NCI-H460 (cell line): ENCODE measurements around the gene NELL2. TPM values are rescaled to one million over a fixed set of nuclear protein-coding genes. Genes with fewer than 3 reads are reported as not detected.
"Not testable (repeated sequence)": the region's sequence is repeated elsewhere in the genome, so short reads cannot be mapped to it uniquely, and the experiment has no call there.

Experiments
- DNase-seq: peaks from one replicate; pipeline ENCODE4 v3.0.0-alpha.2; 2016; ENCODE audit warnings: low read depth; ENCODE audit errors: extremely low read depth
- polyA plus RNA-seq: library from polyadenylated mRNA; depleted of rRNA; stranded (reverse); fragments of >200 nt; gene quantifications from 2 replicates; pipeline ENCODE4 v1.2.3, GENCODE V29; 2014; cell fraction: nucleus; rRNA removed
- total RNA-seq: library from RNA; depleted of rRNA; stranded (reverse); fragments of >200 nt; shearing (Covaris generic); gene quantifications from 2 replicates; pipeline ENCODE4 v1.2.3, GENCODE V29; 2014; rRNA removed

NELL2 gene
- total RNA-seq, result 0.15 and 0.40 TPM in 2 replicates
- 0.29 TPM in 1 of 2 replicates, not detected in the other for polyA plus RNA-seq

- DNase-seq, result peak; percentile 38
Observed at GRCh38 chr12:44875954-44876543, at the start of gene NELL2. Gene NELL2 (minus strand): TSS chr12:44876315. CDS start chr12:44875869, 446 bp downstream.

- DNase-seq, result no peak
Observed at GRCh38 chr12:44921736-44922135, 45.6 kb upstream of the NELL2 start.

- DNase-seq, result no peak
Observed at GRCh38 chr12:44917141-44917540, 41.0 kb upstream of the NELL2 start.

GRCh38 chr12:44915958-44916357, 39.8 kb upstream of the NELL2 start:
- no peak for DNase-seq

- DNase-seq, result no peak
Observed at GRCh38 chr12:44904321-44904720, 28.2 kb upstream of the NELL2 start.

- DNase-seq, result not testable (repeated sequence)
Observed at GRCh38 chr12:44898108-44898507, 22.0 kb upstream of the NELL2 start.

GRCh38 chr12:44889926-44890325, 13.8 kb upstream of the NELL2 start:
- no peak for DNase-seq

- no peak for DNase-seq
Observed at GRCh38 chr12:44889162-44889561, 13.0 kb upstream of the NELL2 start.

- no peak for DNase-seq
Observed at GRCh38 chr12:44885902-44886301, 9.8 kb upstream of the NELL2 start.

GRCh38 chr12:44881197-44881596, 5.1 kb upstream of the NELL2 start:
- no peak for DNase-seq

- no peak for DNase-seq
Observed at GRCh38 chr12:44876544-44877410, 662 bp upstream of the NELL2 start.

GRCh38 chr12:44875417-44875953, 630 bp downstream of the NELL2 start:
- no peak for DNase-seq

- no peak for DNase-seq
Observed at GRCh38 chr12:44874981-44875416, 1.1 kb downstream of the NELL2 start.

- no peak for DNase-seq
Observed at GRCh38 chr12:44873898-44874297, 2.2 kb downstream of the NELL2 start.

- no peak for DNase-seq
Observed at GRCh38 chr12:44869503-44869902, 6.6 kb downstream of the NELL2 start.

GRCh38 chr12:44863867-44864266, 12.2 kb downstream of the NELL2 start:
- no peak for DNase-seq

GRCh38 chr12:44859998-44860689, 16.0 kb downstream of the NELL2 start:
- DNase-seq, result no peak

GRCh38 chr12:44858226-44858855, 17.8 kb downstream of the NELL2 start:
- no peak for DNase-seq

- DNase-seq, result no peak
Observed at GRCh38 chr12:44852483-44852882, 23.6 kb downstream of the NELL2 start.

GRCh38 chr12:44851586-44851985, 24.5 kb downstream of the NELL2 start:
- DNase-seq, result no peak

- no peak for DNase-seq
Observed at GRCh38 chr12:44848703-44849085, 27.4 kb downstream of the NELL2 start.
